ENCODE results near the gene TIMM17A. TPM values are rescaled to one million over a fixed set of nuclear protein-coding genes. Genes with fewer than 3 reads are reported as not detected.

Gene TIMM17A
- total RNA-seq, 1 experiment from 2014 or later = 56.1 TPM

- no peak for ATAC-seq
- CTCF ChIA-PET = interaction anchor here (2.0 to 2.5 kb wide), 2 partner anchors 8 to 14 kb away, joined by 4 to 12 read pairs; no protein-coding TSS in a partner anchor
- H3K4me1 Mint-ChIP-seq = peaks cover 41% of the 10 kb centered on the region
- no peaks in the 10 kb centered on the region for H3K9me3 Mint-ChIP-seq
- H3K4me3 Mint-ChIP-seq = no peak overlapping the region
- H3K27ac Mint-ChIP-seq = no peak overlapping the region
- H3K27me3 Mint-ChIP-seq (ENCODE audit: low read depth) = no peaks in the 10 kb centered on the region
- no peak for TF ChIP-seq NFYB (CRISPR knock-in tag; conservative IDR thresholded peaks at IDR 0.05; ENCODE audit: low read depth)
- no peak for TF ChIP-seq GTF2I (CRISPR knock-in tag; conservative IDR thresholded peaks at IDR 0.05)
- TF ChIP-seq TCF7 (CRISPR knock-in tag; IDR thresholded peaks at IDR 0.05; ENCODE audit: low read depth) = no peak
- no peak for TF ChIP-seq CTCF (IDR thresholded peaks at IDR 0.05)
- no peak for TF ChIP-seq MAX (CRISPR knock-in tag; IDR thresholded peaks at IDR 0.05)
- no peak for TF ChIP-seq PRRX2 (CRISPR knock-in tag; IDR thresholded peaks at IDR 0.05)
- no peak for TF ChIP-seq AR (CRISPR knock-in tag; IDR thresholded peaks at IDR 0.05)
- peaks cover 11% of the 10 kb centered on the region for H3K36me3 Mint-ChIP-seq
- POLR2A ChIA-PET = interaction anchor here (0.5 kb wide), 1 partner anchor 175 kb away, joined by 4 read pairs; no protein-coding TSS in a partner anchor
- no peak for DNase-seq (ENCODE audit: low spot score)
These were observed 58.3 kb downstream of the TIMM17A start for GRCh38 chr1:202013603-202014002.

- Mint-ChIP-seq H3K4me1 (peaks cover 41% of the 10 kb centered on the region), H3K27me3 (ENCODE audit: low read depth) (no peaks in the 10 kb centered on the region), H3K9me3 (no peaks in the 10 kb centered on the region), H3K27ac (no peak overlapping the region), H3K4me3 (no peak overlapping the region), H3K36me3 (peaks cover 11% of the 10 kb centered on the region)
- ATAC-seq (no peak), DNase-seq (ENCODE audit: low spot score) (no peak)
- CTCF ChIA-PET = interaction anchor here (2.0 to 2.5 kb wide), 2 partner anchors 9 to 14 kb away, joined by 4 to 12 read pairs; no protein-coding TSS in a partner anchor
- TF ChIP-seq NR2C2 (CRISPR knock-in tag; IDR thresholded peaks at IDR 0.05) = no peak
- no peak for TF ChIP-seq CDX4 (CRISPR knock-in tag; IDR thresholded peaks at IDR 0.05; ENCODE audit: borderline replicate concordance)
- no peak for TF ChIP-seq SMAD4 (CRISPR knock-in tag; IDR thresholded peaks at IDR 0.05)
- TF ChIP-seq ERG (CRISPR knock-in tag; IDR thresholded peaks at IDR 0.05) = no peak
- POLR2A ChIA-PET = no interaction called here
These were observed 58.8 kb downstream of the TIMM17A start for GRCh38 chr1:202014060-202014459.

- CTCF ChIA-PET = interaction anchor here (2.0 kb wide), 1 partner anchor 10 kb away, joined by 4 read pairs; no protein-coding TSS in a partner anchor
- DNase-seq (ENCODE audit: low spot score) (no peak), ATAC-seq (no peak)
- no peak for TF ChIP-seq ZBTB43 (CRISPR knock-in tag; IDR thresholded peaks at IDR 0.05)
- no peak for TF ChIP-seq E2F5 (CRISPR knock-in tag; IDR thresholded peaks at IDR 0.05)
- no peak for TF ChIP-seq STAT6 (CRISPR knock-in tag; conservative IDR thresholded peaks at IDR 0.05; ENCODE audit: low read depth)
- no peak for TF ChIP-seq ZNF317 (CRISPR knock-in tag; IDR thresholded peaks at IDR 0.05; ENCODE audit: borderline replicate concordance, low read depth)
- TF ChIP-seq EMX1 (CRISPR knock-in tag; IDR thresholded peaks at IDR 0.05) = no peak
- no peak for TF ChIP-seq CREB1 (CRISPR knock-in tag; IDR thresholded peaks at IDR 0.05)
- Mint-ChIP-seq H3K4me3 (no peak overlapping the region), H3K9me3 (no peaks in the 10 kb centered on the region), H3K36me3 (peaks cover 11% of the 10 kb centered on the region), H3K4me1 (peaks cover 33% of the 10 kb centered on the region), H3K27me3 (ENCODE audit: low read depth) (no peaks in the 10 kb centered on the region), H3K27ac (no peak overlapping the region)
- POLR2A ChIA-PET = interaction anchor here (0.6 to 1.2 kb wide), 2 partner anchors 31 to 120 kb away, joined by 3 to 5 read pairs; no protein-coding TSS in a partner anchor
These were observed 59.8 kb downstream of the TIMM17A start for GRCh38 chr1:202014915-202015661.
